Amygdala (tissue), 56 donors: Measurements from ENCODE around the gene IL17RB.

ENCODE experiments used
- DNase-seq, 56 donors: peaks; one replicate each; lab custom pipeline; 2025; lab: John Stamatoyannopoulos, UW

IL17RB gene

GRCh38 chr3:53826048-53826447 is 20.3 kb upstream of the IL17RB start:
- no peak for DNase-seq

DNA sequence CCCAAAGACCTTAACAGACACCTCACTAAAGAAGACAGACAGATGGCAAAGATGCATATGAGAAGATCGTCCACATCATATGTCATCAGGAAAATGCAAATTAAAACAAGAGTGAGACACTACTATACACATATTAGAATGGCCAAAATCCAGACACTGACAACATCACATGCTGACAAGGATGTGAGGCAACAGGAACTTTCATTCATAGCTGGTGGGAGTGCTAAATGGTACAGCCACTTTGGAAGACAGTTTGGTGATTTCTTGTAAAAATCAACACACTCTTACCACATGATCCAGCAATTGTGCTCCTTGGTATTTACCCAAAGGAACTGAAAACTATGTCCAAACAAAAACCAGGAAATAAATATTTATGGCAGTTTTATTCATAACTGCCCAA is 17.8 kb upstream of the IL17RB start:
- no peak for DNase-seq

GRCh38 chr3:53829605-53830004 is 16.8 kb upstream of the IL17RB start:
- no peak for DNase-seq

- no peak for DNase-seq
Measured at GRCh38 chr3:53830944-53831343, 15.4 kb upstream of the IL17RB start.

DNA sequence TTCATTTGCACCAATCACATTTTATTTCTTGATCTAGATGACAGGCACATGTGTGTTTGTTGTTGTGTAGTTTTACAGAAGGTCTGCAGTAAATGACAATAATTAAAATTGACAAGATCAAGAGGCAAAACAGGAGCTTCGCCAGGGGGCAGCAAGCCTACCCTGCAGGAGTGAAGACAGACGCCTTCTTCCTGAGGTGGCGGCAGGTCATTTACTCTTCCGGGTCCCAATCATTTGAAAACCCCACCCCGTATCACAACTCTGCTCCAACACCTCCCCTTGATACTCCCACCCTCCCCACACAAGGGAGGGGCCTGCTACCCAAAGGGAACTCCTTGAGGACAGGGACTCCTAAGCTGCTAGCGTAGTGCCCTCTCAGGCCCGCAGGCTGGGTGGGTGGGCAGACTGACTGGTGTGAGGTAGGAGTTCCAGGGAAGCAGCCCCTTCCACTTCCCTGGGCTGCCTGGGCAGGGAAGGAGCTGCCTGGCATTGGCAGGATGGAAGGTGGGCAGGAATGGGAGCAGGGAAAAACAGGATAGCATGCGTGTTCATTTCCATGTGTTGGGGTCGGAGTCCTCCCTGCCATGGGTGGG is 13.2 kb upstream of the IL17RB start:
- no peak for DNase-seq

GRCh38 chr3:53833700-53834099 is 12.7 kb upstream of the IL17RB start:
- DNase-seq: no peak

GRCh38 chr3:53834429-53835095 is 11.8 kb upstream of the IL17RB start:
- DNase-seq: no peak

GRCh38 chr3:53835257-53835656 is 11.1 kb upstream of the IL17RB start:
- no peak for DNase-seq

- no peak for DNase-seq
Measured at GRCh38 chr3:53836084-53836872, 10.1 kb upstream of the IL17RB start.

DNA sequence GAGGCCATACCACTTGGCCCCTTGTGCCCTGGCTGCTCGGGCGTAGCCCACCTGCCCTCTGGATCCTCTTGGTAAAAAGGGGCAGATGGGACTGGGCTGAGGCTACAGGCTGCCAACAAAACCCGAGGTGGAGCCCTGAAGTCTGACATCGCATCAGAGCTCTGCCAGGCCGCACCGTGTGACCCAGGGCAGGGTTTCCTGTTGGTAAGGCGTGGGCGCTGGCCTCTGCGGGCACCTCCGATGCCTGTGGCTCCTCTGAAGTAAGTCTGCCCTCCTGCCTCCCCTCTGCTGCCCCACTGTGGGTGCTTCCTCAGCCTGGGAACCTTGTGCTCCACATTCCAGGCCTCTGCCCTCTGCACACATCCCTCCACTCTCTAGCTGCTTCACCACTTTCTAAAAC is 9.0 kb upstream of the IL17RB start:
- DNase-seq: no peak

DNA sequence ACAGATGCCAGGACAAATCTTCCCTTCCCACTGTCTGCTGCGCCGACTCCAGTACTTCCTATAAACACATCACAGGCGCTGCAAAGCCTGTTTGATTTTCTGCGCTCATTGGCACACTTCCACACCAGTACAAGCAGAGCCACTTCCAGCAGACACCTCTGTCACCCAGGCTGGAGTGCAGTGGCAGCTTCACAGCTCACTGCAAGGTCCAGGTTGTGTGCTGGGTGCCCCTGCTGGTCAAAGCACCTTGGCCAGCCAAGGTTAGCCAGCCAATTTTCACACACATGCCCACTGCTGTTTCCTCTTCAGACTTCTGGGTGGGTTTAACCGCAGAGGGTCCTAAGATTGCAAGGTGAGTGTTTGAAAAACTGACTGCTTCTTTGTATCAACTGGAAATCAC is 5.1 kb upstream of the IL17RB start:
- DNase-seq: no peak

DNA sequence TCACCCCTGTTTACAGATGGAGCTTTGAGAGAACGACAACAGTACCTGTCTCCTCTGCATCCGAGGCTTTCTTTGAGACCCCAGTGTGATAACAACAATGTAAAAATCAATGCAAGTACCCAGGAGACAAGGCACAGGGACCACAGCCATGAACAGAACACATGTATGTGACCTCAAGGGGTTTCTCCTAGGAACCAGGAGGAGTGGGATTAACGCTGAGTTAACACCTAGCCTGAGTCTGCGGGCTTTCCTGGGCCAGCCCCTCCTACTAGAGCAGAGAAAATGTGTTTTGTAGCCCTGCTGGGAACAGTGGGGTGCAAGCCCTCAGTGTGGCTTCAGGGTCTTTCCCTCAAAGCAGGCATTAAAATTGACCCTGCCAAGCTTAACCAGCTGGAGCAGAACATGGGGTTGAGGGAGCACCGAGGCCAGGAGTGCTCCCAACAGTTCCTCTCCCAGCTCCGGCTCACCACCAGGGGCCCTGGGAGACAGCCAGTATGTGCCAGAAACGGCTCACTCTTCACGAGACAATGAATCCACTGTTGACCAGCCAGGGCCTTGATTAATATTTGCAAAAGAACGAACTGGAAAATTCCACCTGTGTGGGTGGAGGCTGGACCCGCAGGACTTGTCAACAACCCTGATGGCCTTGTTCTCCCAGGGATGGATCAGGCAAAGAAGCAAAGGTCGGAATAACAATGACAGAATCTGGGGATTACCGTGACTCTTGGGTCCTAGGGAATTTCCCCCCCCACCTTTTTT is 3.8 kb upstream of the IL17RB start:
- peak in 53 of 56 donors; percentile 5 to 92 (median 72) for DNase-seq

DNA sequence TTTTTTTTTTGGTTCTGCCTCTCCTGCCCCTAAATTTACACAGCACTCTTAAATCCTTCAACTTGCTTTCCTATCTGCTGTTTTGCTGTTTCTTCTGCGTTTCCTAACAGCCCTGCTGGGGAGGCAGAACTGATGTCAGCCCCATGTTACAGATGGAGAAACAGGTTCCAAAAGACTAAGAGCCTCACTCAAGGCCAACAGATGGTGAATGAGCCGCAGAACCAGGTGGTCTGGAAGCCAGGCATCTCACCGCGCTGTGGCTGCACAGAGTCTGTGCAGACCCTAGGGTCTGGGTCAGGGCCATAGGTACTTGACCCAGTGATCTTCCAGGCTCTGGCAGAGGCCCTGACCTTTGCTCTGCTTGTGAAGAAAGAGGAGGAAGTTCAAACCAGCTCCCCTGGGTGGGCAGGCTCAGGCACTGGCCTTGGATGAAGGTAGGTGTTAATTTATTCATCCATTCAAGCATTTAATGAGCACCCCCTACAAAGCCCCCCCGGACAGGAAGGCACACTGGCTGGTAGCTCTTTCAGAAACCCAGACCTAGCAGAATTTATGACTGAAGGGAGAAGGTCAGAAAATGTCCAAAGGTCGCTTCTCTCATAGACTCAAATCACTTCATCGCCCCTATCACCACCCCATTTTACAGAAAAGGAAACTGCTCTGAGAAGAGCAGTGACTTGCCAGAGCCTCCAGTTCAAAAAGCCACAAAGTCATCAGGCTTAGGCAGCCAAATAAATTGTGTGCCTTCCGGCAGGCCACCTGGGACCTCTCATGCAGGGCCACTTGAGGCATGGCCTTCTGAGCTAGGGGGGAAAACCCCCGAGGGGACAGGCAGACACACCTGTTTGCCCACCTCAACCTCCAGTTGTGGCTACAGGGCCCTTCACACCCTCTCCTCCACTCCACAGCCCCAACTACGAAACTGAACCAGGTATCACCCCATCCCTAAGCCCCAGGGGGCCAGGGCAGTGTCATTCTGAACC is 2.9 kb upstream of the IL17RB start:
- DNase-seq: no peak

DNA sequence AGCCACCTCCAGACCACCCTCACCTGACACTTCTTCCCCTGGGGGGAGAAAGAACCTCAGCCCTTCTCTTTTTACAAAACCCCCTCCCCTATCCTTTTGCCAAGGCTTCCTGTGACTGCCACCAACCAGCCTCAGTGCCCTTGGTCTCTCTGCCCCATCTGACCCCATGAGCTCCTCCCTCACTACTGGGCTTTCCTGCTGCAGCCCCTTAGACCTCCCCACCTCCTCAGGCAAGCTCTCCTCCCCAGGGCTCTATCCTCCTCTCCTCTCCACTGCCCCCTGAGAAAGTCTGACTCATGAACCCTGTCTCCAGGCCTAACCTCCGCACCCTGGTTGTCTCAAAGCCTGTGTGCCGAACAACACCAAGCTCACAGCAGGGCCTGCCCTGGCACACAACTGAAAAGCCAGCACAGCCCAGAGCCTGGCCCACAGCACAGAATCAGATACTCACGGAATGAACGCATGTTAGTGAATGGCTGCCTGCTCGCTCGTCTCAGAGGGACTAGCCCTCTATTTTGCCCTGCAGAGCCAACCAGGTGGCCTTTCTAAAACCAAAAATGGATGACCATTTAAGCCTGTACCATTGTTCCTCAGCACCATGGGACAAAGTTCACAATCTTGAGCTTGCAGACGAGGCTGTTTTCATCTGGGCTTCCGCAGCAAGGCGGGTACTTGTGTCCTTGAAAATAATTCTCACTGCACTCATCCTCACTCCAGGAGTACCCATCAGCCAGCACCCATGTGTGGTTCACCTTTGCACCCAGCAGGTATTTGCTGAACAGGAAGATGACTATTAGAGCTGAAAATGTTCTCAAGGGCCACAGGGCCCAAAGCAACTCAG is 1.9 kb upstream of the IL17RB start:
- DNase-seq: peak in 19 of 56 donors; percentile 13 to 46 (median 23)

DNA sequence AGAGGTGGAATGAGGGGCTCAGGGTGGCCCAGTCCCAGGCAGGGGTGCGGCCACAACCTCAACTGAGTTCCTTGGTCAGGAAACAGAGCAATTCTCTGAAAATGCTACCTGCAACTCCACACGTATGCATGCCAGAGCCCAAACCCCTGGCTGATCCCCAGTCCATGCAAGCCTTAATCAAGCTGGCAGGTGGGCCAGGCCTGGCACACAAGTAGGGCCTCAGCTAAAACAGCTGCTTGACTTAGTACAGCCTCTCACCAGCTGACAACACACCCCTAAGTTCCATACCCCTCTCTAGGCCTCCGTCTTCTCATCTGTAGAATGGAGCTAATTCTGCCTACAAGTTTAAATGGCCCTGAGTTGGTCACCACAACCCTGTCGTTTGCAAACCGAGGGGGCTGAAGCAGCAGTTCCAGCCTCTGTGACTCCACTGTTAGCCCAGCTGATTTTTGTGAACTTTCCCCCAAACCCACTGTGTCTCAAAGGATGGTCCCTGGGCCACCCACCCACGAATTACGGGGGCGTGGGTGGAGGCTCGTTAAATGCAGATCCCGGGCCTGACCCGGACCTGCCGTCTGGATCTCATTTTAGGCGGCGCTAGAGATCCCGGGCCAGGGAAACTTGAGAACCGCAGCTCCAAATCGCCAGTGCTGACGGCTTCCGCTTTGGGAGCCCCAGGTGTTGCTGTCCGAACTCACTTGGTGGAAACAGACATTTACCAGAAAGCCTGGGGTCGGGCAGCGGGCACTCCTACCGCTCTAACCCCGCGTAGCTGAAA is 1.1 kb upstream of the IL17RB start:
- peak in 26 of 56 donors; percentile 7 to 60 (median 35) for DNase-seq

DNA sequence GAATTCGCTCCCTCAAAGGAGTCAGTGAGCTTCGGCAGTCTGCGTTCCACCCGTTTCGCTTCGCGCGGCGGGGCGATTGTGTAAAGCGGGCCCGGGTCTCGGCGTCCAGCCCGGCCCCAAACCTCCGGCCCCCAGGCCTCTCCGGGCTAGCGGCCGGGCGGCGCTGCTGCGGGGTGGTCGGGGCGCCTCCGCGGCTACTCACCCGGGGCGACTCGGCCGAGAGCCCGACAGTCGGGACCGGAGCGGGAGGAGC is 561 bp upstream of the IL17RB start:
- peak in 1 of 56 donors; percentile 44 for DNase-seq

GRCh38 chr3:53846851-53847155 is 435 bp downstream of the IL17RB start:
- DNase-seq: no peak

DNA sequence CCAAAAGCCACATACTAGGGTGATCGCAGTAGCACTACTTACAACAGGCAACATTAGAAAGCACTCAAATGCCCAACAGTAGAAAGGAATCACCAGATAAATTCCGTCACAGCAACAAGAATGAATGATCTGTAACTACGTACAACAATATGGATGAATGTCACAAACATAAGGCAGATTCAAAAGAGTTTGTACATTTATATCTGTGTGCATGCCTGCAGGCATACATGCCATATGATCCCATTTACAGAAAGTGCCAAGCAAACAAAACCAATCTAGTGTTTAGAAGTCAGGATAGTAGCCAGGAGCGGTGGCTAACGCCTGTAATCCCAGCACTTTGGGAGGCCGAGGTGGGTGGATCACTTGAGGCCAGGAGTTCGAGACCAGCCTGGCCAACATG is 3.5 kb downstream of the IL17RB start:
- no peak for DNase-seq

GRCh38 chr3:53850895-53851294 is 4.5 kb downstream of the IL17RB start:
- no peak for DNase-seq
